HEK293 (cell line): ENCODE results near the gene DHRS4L2.

Source experiments
- CTCF ChIP-seq: fragments of 450-650 bp; formaldehyde crosslinking; IDR thresholded peaks from 2 replicates; pipeline ENCODE4 v1.5.1; 2016; ENCODE audit warnings: missing biosample characterization, missing genetic modification characterization
- KLF1 ChIP-seq: fragments of 450-650 bp; formaldehyde crosslinking; IDR thresholded peaks from 2 replicates; pipeline ENCODE4 v1.5.1; 2016; ENCODE audit warnings: missing biosample characterization, missing genetic modification characterization
- KLF17 ChIP-seq: fragments of 450-650 bp; formaldehyde crosslinking; IDR thresholded peaks from 2 replicates; pipeline ENCODE4 v1.5.1; 2016; ENCODE audit warnings: missing biosample characterization, missing genetic modification characterization
- KLF7 ChIP-seq: fragments of 450-650 bp; formaldehyde crosslinking; IDR thresholded peaks from 2 replicates; pipeline ENCODE4 v1.5.1; 2016; ENCODE audit warnings: missing biosample characterization, missing genetic modification characterization, borderline replicate concordance
- KLF8 ChIP-seq: fragments of 450-650 bp; formaldehyde crosslinking; IDR thresholded peaks from 2 replicates; pipeline ENCODE4 v1.5.1; 2016; ENCODE audit warnings: missing biosample characterization, missing genetic modification characterization
- PRDM4 ChIP-seq: fragments of 450-650 bp; formaldehyde crosslinking; IDR thresholded peaks from 2 replicates; pipeline ENCODE4 v1.5.1; 2017; ENCODE audit warnings: missing biosample characterization, missing genetic modification characterization
- PRDM6 ChIP-seq: fragments of 450-650 bp; formaldehyde crosslinking; IDR thresholded peaks from 2 replicates; pipeline ENCODE4 v1.5.1; 2017; ENCODE audit warnings: missing biosample characterization, missing genetic modification characterization
- WT1 ChIP-seq: fragments of 450-650 bp; formaldehyde crosslinking; IDR thresholded peaks from 2 replicates; pipeline ENCODE4 v1.5.1; 2016; ENCODE audit warnings: missing biosample characterization, missing genetic modification characterization
- ZBTB1 ChIP-seq: fragments of 450-650 bp; formaldehyde crosslinking; IDR thresholded peaks from 2 replicates; pipeline ENCODE4 v1.5.1; 2016; ENCODE audit warnings: missing biosample characterization, missing genetic modification characterization
- ZBTB20 ChIP-seq: fragments of 450-650 bp; formaldehyde crosslinking; IDR thresholded peaks from 2 replicates; pipeline ENCODE4 v1.5.1; 2016; ENCODE audit warnings: missing biosample characterization, missing genetic modification characterization
- ZBTB44 ChIP-seq: fragments of 450-650 bp; IDR thresholded peaks from 2 replicates; pipeline ENCODE4 v1.5.1; 2018; ENCODE audit warnings: missing biosample characterization, mild to moderate bottlenecking, missing genetic modification characterization
- ZBTB7A ChIP-seq: fragments of 450-650 bp; formaldehyde crosslinking; IDR thresholded peaks from 2 replicates; pipeline ENCODE4 v1.5.1; 2016; ENCODE audit warnings: low read depth, missing biosample characterization, missing genetic modification characterization
- ZBTB8A ChIP-seq: fragments of 450-650 bp; formaldehyde crosslinking; IDR thresholded peaks from 2 replicates; pipeline ENCODE4 v1.5.1; 2016; ENCODE audit warnings: missing biosample characterization, missing genetic modification characterization
- ZFP37 ChIP-seq: fragments of 450-650 bp; formaldehyde crosslinking; IDR thresholded peaks from 2 replicates; pipeline ENCODE4 v1.5.1; 2016; ENCODE audit warnings: missing biosample characterization, missing genetic modification characterization
- ZNF138 ChIP-seq: fragments of 450-650 bp; formaldehyde crosslinking; IDR thresholded peaks from 2 replicates; pipeline ENCODE4 v1.5.1; 2016; ENCODE audit warnings: missing biosample characterization, missing genetic modification characterization, borderline replicate concordance
- ZNF2 ChIP-seq: fragments of 450-650 bp; formaldehyde crosslinking; IDR thresholded peaks from 2 replicates; pipeline ENCODE4 v1.5.1; 2016; ENCODE audit warnings: missing biosample characterization, missing genetic modification characterization
- ZNF223 ChIP-seq: fragments of 450-650 bp; formaldehyde crosslinking; IDR thresholded peaks from 2 replicates; pipeline ENCODE4 v1.5.1; 2016; ENCODE audit warnings: missing biosample characterization, missing genetic modification characterization
- ZNF24 ChIP-seq: fragments of 450-650 bp; formaldehyde crosslinking; IDR thresholded peaks from 2 replicates; pipeline ENCODE4 v1.5.1; 2016; ENCODE audit warnings: missing biosample characterization, missing genetic modification characterization
- ZNF341 ChIP-seq: fragments of 450-650 bp; formaldehyde crosslinking; IDR thresholded peaks from 2 replicates; pipeline ENCODE4; 2016; ENCODE audit warnings: low read depth, missing biosample characterization, missing genetic modification characterization
- ZNF433 ChIP-seq: fragments of 450-650 bp; formaldehyde crosslinking; IDR thresholded peaks from 2 replicates; pipeline ENCODE4 v1.5.1; 2016; ENCODE audit warnings: missing biosample characterization, missing genetic modification characterization, low read depth
- ZNF501 ChIP-seq: fragments of 450-650 bp; formaldehyde crosslinking; IDR thresholded peaks from 2 replicates; pipeline ENCODE4 v1.5.1; 2016; ENCODE audit warnings: missing biosample characterization, missing genetic modification characterization
- ZNF580 ChIP-seq: fragments of 450-650 bp; formaldehyde crosslinking; IDR thresholded peaks from 2 replicates; pipeline ENCODE4 v1.5.1; 2016; ENCODE audit warnings: missing biosample characterization, missing genetic modification characterization
- ZNF692 ChIP-seq: fragments of 450-650 bp; formaldehyde crosslinking; IDR thresholded peaks from 2 replicates; pipeline ENCODE4 v1.5.1; 2016; ENCODE audit warnings: missing biosample characterization, missing genetic modification characterization
- ZNF768 ChIP-seq: fragments of 450-650 bp; formaldehyde crosslinking; IDR thresholded peaks from 2 replicates; pipeline ENCODE4 v1.5.1; 2018; ENCODE audit warnings: missing biosample characterization, mild to moderate bottlenecking, missing genetic modification characterization
- ZSCAN23 ChIP-seq: fragments of 450-650 bp; formaldehyde crosslinking; IDR thresholded peaks from 2 replicates; pipeline ENCODE4 v1.5.1; 2016; ENCODE audit warnings: missing biosample characterization, missing genetic modification characterization

The DHRS4L2 gene

GRCh38 chr14:23953464-23954278, 35.1 kb upstream of the DHRS4L2 start, which contains the start of gene DHRS4 (continued):
- TF ChIP-seq KLF17 (tag by site-specific recombination) (0 out of 2 replicates have a peak, but pooled peaks have one; percentile 40), KLF7 (tag by site-specific recombination) (no peak; the same call in none of the 2 replicates), ZSCAN23 (peak; percentile 70; the same call in 1 of the 2 replicates), PRDM4 (tag by site-specific recombination) (peak; percentile 55; the same call in 1 of the 2 replicates), ZNF2 (tag by site-specific recombination) (peak; percentile 97), ZBTB44 (tag by site-specific recombination) (no peak), WT1 (tag by site-specific recombination) (no peak), ZNF223 (tag by site-specific recombination) (peak; percentile 92), PRDM6 (tag by site-specific recombination) (no peak), ZNF768 (tag by site-specific recombination) (no peak), ZNF341 (tag by site-specific recombination) (peak; percentile 54; the same call in 1 of the 2 replicates), CTCF (peak; percentile 86), ZNF433 (tag by site-specific recombination) (no peak), ZBTB20 (tag by site-specific recombination) (peak; percentile 87), KLF1 (peak; percentile 89), ZNF580 (tag by site-specific recombination) (no peak), ZBTB7A (tag by site-specific recombination) (no peak), ZBTB1 (tag by site-specific recombination) (no peak), ZNF138 (tag by site-specific recombination) (no peak), ZFP37 (tag by site-specific recombination) (peak; percentile 90), ZNF24 (tag by site-specific recombination) (peak; percentile 85; the same call in 1 of the 2 replicates), ZBTB8A (tag by site-specific recombination) (peak; percentile 82), ZNF501 (tag by site-specific recombination) (peak; percentile 75; the same call in 1 of the 2 replicates), ZNF692 (tag by site-specific recombination) (peak; percentile 67; the same call in 1 of the 2 replicates), KLF8 (tag by site-specific recombination) (peak; percentile 73)
